Peyer's patch (tissue), 4 donors: ENCODE results near the gene CHP1.

ENCODE experiments used
- POLR2A ChIP-seq, 2 donors: fragments of 450-650 bp; IDR thresholded peaks; one replicate each; pipeline ENCODE4 v1.5.1; 2017; ENCODE audit warnings: antibody characterized with exemption in 2 of 2, mild to moderate bottlenecking in 2 of 2, moderate library complexity in 2 of 2
- TF ChIP-seq, protein P1 (sequence below), 6 experiments: fragments of 450-650 bp in 4 of 6; fragments of 200-600 bp in 2 of 6; sonication (generic) in 1 of 6; IDR thresholded peaks; one replicate each; pipeline ENCODE4 v1.5.1; 2017 to 2019; ENCODE audit warnings: antibody characterized with exemption in 6 of 6, mild to moderate bottlenecking in 3 of 6, moderate library complexity in 1 of 6

DNA sequence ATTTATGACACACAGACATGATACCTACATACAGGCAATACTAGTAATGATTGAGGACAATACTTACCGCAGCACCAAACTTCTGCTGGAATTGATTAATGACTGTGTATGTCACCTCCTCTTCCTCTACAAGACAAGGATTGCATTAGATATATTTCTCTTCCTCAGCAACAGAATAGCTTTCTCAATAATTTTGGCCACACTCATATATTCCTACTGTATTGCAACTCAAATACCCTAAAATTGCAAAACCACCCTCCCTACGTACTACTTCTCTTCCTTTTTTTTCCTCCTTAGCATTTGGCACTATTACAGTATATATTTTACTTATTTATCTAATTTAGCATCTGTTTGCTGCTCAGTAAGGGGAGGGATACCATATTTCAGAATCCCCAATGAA lies 15.4 kb upstream of the CHP1 start:
- TF ChIP-seq, protein P1, sequence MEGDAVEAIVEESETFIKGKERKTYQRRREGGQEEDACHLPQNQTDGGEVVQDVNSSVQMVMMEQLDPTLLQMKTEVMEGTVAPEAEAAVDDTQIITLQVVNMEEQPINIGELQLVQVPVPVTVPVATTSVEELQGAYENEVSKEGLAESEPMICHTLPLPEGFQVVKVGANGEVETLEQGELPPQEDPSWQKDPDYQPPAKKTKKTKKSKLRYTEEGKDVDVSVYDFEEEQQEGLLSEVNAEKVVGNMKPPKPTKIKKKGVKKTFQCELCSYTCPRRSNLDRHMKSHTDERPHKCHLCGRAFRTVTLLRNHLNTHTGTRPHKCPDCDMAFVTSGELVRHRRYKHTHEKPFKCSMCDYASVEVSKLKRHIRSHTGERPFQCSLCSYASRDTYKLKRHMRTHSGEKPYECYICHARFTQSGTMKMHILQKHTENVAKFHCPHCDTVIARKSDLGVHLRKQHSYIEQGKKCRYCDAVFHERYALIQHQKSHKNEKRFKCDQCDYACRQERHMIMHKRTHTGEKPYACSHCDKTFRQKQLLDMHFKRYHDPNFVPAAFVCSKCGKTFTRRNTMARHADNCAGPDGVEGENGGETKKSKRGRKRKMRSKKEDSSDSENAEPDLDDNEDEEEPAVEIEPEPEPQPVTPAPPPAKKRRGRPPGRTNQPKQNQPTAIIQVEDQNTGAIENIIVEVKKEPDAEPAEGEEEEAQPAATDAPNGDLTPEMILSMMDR (IDR thresholded peaks at IDR 0.05), result no peak
- no peak for TF ChIP-seq POLR2A (IDR thresholded peaks at IDR 0.05)
